GM21360 (cell line): ENCODE results near the gene LASP1.
"Not testable (repeated sequence)": the region's sequence is repeated elsewhere in the genome, so short reads cannot be mapped to it uniquely, and the experiment has no call there.

Source experiments
- ATAC-seq: cut with Tn5 transposase; IDR thresholded peaks from one replicate; pipeline ENCODE4 v1.9.1; 2021; ENCODE audit warnings: mild to moderate bottlenecking, moderate library complexity; ENCODE audit not compliant: unreplicated experiment

The LASP1 gene

GRCh38 chr17:38906460-38907228, 36.8 kb downstream of the LASP1 start:
- ATAC-seq: no peak

GRCh38 chr17:38907930-38908675, 38.2 kb downstream of the LASP1 start:
- no peak for ATAC-seq

DNA sequence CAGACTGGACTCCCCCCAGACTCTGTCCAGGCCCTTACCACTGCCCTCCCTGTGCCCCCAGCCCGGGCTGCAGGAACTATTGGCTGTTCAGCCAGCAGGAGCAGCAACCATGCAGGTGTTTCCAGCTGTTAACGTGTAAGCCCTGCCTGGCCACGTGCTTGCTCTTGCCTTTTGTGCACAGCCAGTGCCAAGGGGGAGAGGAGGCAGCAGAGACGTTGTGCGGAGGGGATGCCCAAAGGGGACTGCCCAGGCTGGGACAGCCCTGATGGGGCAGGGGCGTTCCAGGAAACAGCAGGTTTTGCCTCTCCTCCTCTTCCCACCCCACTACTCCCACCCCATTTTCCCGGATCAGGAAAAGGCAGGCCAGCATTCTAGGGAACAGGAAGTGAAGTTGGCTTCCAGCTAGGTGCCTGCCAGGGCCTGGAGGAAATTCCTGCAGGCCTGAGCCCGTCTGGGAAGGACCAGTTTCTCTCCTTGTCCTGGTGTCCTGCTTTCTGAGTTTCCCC, 38.9 kb downstream of the LASP1 start:
- ATAC-seq: no peak

DNA sequence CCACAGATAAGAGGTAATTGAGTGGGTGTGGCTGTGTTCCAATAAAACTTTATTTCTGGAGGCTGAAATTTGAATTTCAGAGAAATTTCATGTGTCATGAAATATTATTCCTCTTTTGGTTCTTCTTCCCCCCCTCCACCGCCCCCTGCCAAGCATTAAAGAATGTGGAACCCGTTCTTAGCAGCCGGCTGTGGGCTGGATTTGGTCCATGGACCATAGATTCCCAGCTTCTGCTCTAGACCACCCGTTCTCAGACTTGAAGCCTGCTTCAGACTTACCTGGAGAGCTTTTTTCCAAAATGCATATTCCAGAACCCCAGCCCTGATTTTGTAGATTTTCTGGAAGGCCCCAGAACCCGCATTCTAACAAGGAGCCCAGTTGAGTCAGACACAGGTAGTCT, 40.5 kb downstream of the LASP1 start:
- no peak for ATAC-seq

DNA sequence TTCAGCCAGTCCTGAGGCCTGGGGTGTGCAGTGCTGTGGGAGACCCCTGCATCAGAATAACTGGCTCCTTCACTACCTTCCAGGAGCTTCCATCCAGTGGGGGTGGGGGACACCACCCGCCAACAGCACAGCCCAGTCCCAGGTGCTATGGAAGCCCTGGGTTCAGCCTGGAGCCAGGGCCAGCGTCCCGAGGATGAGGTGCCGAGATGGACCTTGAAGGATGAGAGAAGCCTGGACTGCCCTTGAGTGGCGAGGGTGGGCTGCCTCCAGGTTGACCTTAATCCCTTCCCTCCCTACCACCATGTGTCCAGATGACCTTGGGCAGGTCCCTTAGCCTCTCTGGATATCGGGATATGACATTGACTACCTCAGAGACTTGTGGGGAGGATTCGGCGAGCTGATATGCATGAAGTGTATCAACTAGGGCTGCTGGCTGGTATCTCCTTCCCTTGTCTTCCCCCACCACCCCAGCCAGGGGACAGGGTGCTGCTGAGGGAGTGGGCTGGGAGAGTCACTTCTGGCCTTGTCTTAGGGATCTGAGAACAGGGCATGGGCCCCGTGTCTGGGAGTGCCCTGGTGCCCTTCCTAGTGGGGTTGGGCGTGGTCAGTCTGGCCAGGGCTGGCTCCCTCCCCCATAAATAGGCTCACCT, 41.3 kb downstream of the LASP1 start:
- no peak for ATAC-seq

DNA sequence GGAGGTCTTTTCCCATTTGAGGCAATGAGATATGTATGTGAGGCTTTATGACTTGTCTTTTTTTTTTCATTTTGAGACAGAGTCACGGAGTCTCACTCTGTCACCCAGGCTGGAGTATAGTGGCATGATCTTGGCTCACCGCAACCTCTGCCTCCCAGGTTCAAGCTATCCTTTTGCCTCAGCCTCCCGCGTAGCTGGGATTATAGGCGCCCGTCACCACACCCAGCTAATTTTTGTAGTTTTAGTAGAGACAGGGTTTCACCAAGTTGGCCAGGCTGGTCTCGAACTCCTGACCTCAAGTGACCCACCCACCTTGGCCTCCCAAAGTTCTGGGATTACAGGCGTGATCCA, 41.8 kb downstream of the LASP1 start:
- not testable (repeated sequence) for ATAC-seq

- no peak for ATAC-seq
Observed at GRCh38 chr17:38912221-38912813, 42.5 kb downstream of the LASP1 start.

GRCh38 chr17:38914741-38915638, 45.1 kb downstream of the LASP1 start:
- no peak for ATAC-seq

DNA sequence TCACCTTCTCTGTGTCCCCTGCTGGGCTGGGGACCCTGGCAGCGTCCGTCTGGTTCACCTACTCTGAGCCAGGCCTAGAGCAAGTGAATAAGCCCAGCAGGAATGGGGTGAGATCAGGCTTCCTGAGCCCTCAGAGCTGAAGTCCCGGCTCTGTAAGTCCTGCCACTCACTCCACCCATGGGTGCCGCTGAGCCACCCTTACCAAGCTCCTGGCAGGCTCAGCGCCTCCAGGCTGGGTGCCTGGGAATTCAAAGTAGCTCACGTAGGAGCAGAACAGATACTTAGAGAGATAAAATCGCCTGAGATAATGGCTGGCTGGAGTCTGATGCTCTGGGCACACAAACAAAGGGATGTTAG, 45.8 kb downstream of the LASP1 start:
- no peak for ATAC-seq

- no peak for ATAC-seq
Observed at GRCh38 chr17:38916771-38917170, 46.9 kb downstream of the LASP1 start.

DNA sequence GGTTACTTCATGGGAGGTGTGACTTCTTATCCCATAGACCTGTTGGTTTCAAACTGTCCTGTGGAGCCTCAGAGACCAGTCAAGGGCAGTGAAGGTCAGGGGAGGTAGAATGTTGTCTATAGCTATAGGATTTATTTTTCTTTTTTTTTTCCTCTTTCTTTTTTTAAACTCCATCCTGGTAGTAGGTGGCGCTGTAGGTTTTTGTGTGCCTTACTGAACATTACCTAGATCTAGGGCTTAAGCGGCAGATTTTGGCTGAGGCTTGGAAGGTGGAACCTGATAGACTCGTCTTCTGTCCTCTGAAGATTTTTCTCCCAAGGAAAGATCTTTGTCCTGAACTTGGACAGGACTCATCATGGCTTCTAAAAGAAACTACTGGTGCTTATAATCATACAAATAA, 47.4 kb downstream of the LASP1 start:
- no peak for ATAC-seq

- ATAC-seq: no peak
Observed at GRCh38 chr17:38918129-38918913, 48.5 kb downstream of the LASP1 start.

- ATAC-seq: no peak
Observed at GRCh38 chr17:38918916-38919315, 49.1 kb downstream of the LASP1 start.

GRCh38 chr17:38919316-38920078, 49.6 kb downstream of the LASP1 start:
- ATAC-seq: no peak

DNA sequence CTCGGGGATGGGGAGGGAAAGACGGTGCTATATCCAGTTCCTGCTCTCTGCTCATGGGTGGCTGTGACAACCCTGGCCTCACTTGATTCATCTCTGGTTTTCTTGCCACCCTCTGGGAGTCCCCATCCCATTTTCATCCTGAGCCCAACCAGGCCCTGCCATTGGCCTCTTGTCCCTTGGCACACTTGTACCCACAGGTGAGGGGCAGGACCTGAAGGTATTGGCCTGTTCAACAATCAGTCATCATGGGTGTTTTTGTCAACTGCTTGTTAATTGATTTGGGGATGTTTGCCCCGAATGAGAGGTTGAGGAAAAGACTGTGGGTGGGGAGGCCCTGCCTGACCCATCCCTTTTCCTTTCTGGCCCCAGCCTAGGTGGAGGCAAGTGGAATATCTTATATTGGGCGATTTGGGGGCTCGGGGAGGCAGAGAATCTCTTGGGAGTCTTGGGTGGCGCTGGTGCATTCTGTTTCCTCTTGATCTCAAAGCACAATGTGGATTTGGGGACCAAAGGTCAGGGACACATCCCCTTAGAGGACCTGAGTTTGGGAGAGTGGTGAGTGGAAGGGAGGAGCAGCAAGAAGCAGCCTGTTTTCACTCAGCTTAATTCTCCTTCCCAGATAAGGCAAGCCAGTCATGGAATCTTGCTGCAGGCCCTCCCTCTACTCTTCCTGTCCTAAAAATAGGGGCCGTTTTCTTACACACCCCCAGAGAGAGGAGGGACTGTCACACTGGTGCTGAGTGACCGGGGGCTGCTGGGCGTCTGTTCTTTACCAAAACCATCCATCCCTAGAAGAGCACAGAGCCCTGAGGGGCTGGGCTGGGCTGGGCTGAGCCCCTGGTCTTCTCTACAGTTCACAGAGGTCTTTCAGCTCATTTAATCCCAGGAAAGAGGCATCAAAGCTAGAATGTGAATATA, 50.8 kb downstream of the LASP1 start:
- no peak for ATAC-seq

GRCh38 chr17:38921756-38922411, 52.0 kb downstream of the LASP1 start:
- no peak for ATAC-seq

- ATAC-seq: no peak
Observed at GRCh38 chr17:38922538-38923297, 52.9 kb downstream of the LASP1 start.
